ENCODE data around the gene KCNJ10.

DNA sequence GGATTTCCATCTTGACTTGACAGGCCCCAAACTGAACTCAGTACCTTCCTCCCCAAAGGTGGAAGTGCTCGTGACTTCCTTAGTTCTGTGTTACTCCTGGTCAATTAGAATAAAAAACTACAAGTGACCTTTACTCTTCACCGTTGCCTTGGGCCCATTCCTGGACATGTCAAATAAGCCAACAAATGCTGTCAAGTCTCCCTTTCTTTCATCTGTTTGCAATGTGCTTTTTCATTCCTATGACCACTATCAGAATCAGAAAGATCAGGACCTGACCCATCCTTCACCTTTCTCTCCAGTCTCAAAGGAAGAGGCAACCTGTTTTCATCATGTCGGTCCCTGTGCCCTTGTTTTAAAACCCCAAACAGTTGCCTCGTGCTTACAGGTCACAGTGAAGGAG lies 4.9 kb upstream of the KCNJ10 start:
- no peak for TF ChIP-seq POLR2AphosphoS5 (IDR thresholded peaks at IDR 0.05; ENCODE audit: low read depth)
- TF ChIP-seq, protein P1, sequence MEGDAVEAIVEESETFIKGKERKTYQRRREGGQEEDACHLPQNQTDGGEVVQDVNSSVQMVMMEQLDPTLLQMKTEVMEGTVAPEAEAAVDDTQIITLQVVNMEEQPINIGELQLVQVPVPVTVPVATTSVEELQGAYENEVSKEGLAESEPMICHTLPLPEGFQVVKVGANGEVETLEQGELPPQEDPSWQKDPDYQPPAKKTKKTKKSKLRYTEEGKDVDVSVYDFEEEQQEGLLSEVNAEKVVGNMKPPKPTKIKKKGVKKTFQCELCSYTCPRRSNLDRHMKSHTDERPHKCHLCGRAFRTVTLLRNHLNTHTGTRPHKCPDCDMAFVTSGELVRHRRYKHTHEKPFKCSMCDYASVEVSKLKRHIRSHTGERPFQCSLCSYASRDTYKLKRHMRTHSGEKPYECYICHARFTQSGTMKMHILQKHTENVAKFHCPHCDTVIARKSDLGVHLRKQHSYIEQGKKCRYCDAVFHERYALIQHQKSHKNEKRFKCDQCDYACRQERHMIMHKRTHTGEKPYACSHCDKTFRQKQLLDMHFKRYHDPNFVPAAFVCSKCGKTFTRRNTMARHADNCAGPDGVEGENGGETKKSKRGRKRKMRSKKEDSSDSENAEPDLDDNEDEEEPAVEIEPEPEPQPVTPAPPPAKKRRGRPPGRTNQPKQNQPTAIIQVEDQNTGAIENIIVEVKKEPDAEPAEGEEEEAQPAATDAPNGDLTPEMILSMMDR (IDR thresholded peaks at IDR 0.05; ENCODE audit: insufficient read depth, low read length): no peak
